Hepatic stellate cell (primary cell): ENCODE data around the gene CORO2B.
"Not testable (repeated sequence)": the region's sequence is repeated elsewhere in the genome, so short reads cannot be mapped to it uniquely, and the experiment has no call there.

Experiments
- DNase-seq: peaks from one replicate; pipeline ENCODE4 v3.0.0; 2011; ENCODE audit warnings: low spot score

The CORO2B gene

GRCh38 chr15:68592054-68592453 is 13.3 kb downstream of the CORO2B start:
- DNase-seq, result no peak

- DNase-seq, result no peak
Measured at GRCh38 chr15:68592544-68592943, 13.8 kb downstream of the CORO2B start.

GRCh38 chr15:68593341-68593740 is 14.5 kb downstream of the CORO2B start:
- no peak for DNase-seq

DNA sequence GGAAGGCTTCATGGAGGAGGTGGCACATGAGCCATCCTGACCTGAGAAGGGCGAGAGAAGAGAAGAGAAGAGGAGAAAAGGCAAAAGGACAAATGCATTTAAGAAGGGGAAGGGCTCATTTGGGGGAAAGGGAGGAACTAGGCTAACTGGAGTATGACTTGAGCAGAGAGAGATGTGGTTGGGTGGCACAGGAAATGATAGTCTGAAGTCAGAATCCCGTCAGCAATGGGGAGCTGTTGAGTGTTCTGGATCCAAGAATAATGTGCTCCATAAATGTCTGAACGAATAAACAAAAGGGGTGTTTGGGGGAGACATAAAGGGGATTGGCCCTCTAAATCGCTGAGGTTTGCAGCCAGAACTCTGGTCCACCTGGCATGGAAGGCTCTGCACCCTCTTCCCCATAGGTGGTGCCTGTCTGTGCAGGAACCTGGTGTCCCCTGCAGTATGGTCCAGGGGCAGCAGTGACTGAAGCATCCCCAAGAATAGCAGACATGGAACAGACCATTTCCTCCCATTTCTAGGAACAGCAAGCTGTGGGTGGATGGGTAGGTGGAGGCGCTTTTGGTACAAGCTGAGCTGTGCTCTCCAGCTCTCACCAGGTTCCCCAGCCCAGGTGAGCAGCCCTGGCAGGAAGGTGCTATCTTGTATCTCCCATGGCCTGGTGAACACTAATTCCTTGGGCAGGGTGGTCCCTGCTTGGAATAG is 15.2 kb downstream of the CORO2B start:
- no peak for DNase-seq

DNA sequence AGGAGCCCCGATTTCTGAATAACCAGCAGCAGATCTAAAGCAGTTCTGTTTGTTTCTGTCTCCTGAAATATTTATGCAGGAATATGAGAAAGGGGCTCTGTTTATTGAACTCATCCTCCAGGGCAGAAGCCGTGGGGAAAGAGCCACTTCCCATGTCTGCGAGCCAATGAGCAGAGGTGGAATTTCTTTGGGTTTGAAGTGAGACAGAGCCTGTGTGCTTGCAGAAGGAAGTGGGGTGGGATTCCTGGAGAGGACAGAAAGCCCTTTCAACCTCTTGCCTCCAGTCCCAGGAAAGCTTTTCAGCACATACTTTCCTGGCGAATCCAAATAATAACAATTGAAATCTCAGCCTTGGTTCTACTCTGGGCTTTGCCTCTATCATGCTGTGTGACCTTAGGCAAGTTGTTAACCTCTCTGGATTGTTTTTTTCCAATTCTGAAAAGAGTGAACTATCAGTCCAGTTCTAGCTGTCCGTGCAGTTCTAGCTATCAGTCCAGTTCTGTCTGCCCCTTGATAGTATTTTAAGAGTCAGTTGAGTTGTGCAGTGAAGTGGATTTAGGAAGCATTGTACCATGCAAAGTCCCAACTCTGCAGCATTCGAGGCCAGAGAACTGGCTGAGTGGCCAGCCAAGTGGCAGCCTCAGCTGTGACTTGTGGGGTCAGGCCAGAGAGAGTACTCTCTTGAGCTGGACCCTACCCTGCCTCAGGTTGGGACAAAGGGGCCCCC is 15.9 kb downstream of the CORO2B start:
- no peak for DNase-seq

GRCh38 chr15:68595260-68595564 is 16.4 kb downstream of the CORO2B start:
- no peak for DNase-seq

DNA sequence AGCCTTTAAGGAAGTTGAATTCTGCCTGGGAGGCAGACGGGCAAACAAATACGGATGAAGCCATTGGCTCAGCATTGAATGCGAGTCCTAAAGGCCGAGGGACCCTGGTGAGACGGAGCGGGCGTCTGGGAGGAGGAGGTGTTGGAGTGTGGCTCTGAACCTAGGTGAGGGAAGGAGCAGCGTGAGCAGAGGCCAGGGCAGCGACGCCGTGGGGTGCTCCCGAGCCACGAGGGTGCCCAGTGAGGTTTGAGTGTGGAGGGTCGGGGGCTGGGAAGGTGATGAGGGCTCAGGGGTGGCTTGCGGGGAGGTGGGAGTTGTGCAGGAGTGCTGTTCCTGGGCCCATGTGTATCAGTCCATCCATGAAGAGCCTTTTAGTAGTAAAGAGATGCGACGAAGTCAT is 17.0 kb downstream of the CORO2B start:
- no peak for DNase-seq

- no peak for DNase-seq
Measured at GRCh38 chr15:68596691-68597090, 17.9 kb downstream of the CORO2B start.

DNA sequence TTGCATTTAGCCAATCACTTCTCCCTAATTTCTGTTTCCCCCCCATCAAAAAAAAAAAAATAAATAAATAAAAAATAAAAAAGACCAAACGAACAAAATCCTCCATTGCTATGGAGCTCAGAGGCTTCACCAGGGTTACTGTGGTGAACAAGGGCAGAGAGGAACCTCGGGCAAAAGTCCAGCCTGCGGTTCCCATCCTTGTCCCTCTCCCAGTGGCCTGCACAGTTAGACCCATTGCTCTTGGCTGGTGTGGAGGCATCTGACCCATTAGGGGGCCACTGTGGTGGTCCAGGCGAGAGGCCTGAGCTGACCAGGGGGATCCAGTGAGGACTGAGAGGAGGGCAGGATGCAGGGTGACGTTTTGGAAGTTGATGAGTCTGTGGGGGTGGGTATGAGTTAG is 18.8 kb downstream of the CORO2B start:
- no peak for DNase-seq

- DNase-seq, result no peak
Measured at GRCh38 chr15:68598171-68599152, 19.7 kb downstream of the CORO2B start.

- no peak for DNase-seq
Measured at GRCh38 chr15:68599153-68599545, 20.4 kb downstream of the CORO2B start.

DNA sequence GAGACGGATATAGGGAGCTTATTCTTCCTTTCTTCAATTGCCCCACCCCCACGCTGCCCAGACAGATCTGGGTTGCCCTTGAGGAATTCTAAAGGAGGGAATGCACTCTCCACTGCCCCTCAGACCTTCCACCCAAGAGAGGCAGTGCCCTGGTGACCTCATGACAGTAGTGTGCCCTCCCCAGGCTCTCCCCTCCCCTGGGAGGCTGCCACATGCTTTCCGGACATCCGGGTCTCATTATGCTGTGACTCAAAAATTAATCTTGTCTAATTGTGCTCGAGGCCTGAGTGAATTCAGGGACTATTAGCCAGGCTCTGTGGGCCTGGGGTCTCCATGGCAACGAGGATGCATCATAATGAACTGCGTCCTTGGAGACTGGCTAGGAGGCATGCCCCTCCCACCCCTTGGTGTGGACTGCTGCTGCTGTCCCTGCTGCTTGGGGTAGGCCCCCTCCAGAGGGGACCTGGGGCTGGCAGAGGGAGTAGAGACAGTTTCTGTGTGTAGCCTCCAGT is 20.8 kb downstream of the CORO2B start:
- DNase-seq, result peak; percentile 83

GRCh38 chr15:68601206-68602197 is 22.7 kb downstream of the CORO2B start:
- no peak for DNase-seq

GRCh38 chr15:68602459-68603215 is 23.8 kb downstream of the CORO2B start:
- DNase-seq, result no peak

- no peak for DNase-seq
Measured at GRCh38 chr15:68603216-68603595, 24.4 kb downstream of the CORO2B start.

DNA sequence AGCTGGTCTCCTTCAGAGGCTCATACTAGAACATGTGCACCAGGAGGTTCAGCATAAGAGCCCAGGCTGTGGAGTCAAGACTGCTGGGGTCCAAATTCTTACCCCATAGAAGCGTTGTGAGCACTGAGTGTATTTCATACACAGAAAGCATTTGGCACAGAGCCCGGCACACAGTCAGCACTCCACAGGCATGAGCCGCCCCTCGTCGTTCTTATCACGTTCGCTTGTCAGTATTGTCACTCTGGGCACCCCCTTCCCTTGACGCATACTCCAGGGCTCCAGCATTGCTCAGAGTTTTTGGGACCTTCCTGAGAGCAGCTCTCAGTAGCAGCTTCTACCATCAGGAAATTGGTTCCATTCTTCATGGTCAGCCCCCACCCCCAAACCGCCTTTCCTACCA is 25.2 kb downstream of the CORO2B start:
- no peak for DNase-seq

GRCh38 chr15:68604840-68605478 is 26.2 kb downstream of the CORO2B start:
- not testable (repeated sequence) for DNase-seq

GRCh38 chr15:68606375-68606774 is 27.6 kb downstream of the CORO2B start:
- no peak for DNase-seq

DNA sequence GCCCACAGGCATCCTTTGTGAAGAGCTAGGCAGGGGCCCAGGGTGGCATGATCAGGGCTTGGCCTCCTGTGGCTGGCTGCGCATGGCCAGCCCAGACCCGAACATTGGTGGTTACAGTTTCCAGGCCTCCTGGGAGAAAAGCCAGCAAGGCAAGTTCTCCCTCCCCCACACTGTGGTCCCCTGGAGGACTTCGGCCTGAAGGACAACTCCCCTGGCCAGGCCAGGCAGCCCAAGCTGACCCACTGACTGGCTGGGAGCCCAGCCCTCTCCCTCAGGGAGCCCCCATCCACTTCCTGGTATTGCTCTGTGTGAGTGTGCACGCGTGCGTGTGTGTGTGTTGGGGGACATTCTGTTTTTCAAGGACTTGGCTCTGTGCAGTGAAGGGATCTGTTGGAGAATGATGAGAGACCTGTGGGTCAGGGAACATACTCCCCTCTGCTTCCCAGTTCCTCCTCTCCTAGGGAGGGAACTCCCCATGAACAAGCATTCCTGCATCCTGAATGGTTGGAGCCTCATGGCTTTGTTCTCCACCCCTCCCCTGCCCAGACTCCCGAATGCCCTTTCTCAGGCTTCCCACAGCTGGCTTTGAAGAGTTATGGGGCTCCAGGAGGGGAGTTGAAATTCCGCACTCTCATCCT is 29.5 kb downstream of the CORO2B start:
- DNase-seq, result no peak

- no peak for DNase-seq
Measured at GRCh38 chr15:68608844-68609232, 30.0 kb downstream of the CORO2B start.
